22Rv1 (cell line): ENCODE measurements around the gene C3orf20.

ENCODE experiments used
- H3K27ac ChIP-seq: fragments of 450-650 bp; 2 replicates; pipeline ENCODE4 v1.5.1; 2017
- CTCF ChIP-seq: fragments of 450-650 bp; IDR thresholded peaks from 2 replicates; pipeline ENCODE4 v1.5.1; 2017; ENCODE audit warnings: mild to moderate bottlenecking
- ZFX ChIP-seq: fragments of 450-650 bp; IDR thresholded peaks from 2 replicates; pipeline ENCODE4 v1.6.1; 2017; ENCODE audit warnings: antibody characterized with exemption, borderline replicate concordance

The C3orf20 gene

DNA sequence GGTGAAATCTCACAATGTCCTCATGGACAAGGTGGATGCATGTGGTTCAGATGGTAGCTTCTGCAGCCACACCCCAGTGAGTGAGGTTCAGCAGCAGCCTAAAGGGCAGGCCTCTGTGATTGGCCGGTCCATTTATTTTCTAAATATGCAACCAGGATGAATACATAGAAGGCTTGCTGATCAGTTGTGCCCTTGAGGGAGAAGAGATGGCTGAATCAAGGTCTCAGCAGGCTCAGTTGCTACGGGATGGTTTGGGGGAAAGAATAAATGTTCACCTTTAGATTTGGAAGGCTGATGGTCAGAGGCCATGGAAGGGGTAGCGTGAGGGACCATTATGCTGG lies 90.1 kb downstream of the C3orf20 start:
- H3K27ac ChIP-seq: no peak overlapping the region
- no peak for TF ChIP-seq CTCF
- no peak for TF ChIP-seq ZFX

- no peak overlapping the region for H3K27ac ChIP-seq
- TF ChIP-seq CTCF: no peak
- TF ChIP-seq ZFX: no peak
These were observed 90.9 kb downstream of the C3orf20 start for GRCh38 chr3:14765576-14766427.

- no peak for TF ChIP-seq CTCF
- no peak for TF ChIP-seq ZFX
- no peak overlapping the region for H3K27ac ChIP-seq
These were observed 91.7 kb downstream of the C3orf20 start for GRCh38 chr3:14766428-14767244.

DNA sequence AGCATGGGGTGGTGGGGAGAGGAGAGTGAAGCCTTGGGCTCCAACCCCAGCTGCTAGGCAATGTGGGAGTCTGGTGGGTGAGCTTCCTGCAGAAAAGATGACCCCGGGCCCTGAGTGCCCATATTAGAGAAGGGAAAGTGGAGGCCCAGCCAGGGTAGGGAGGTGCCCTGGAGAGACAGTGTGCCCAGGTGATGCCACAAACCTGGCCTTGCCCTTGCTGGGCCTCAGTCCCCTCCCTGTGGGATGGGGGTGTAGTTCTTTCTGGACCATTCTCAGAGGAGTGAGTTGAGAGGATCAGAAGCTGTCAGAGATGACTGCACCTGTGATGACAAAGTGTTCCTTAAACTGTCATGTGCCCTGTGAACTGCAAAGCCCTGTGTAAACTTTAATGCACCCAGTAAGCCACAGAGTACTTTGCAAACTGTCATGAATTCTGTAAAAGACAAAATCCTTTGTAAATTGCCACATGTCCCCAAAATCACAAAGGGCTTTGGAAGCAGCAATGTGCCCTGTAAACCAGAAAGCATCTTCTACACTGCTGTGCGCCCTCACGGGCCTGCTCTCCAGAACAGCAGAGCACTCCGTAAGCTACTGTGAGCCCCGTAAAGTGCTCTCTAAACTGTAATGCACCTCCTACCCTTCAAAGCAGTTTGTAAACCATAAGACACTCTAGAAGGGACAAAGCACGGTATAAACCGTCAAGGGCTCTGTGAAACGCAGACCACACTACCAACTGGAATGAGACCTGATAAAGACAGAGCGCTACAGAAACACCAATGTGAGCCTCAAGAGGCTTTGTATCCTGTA lies 92.5 kb downstream of the C3orf20 start:
- TF ChIP-seq CTCF: no peak
- no peak for TF ChIP-seq ZFX
- no peak overlapping the region for H3K27ac ChIP-seq

DNA sequence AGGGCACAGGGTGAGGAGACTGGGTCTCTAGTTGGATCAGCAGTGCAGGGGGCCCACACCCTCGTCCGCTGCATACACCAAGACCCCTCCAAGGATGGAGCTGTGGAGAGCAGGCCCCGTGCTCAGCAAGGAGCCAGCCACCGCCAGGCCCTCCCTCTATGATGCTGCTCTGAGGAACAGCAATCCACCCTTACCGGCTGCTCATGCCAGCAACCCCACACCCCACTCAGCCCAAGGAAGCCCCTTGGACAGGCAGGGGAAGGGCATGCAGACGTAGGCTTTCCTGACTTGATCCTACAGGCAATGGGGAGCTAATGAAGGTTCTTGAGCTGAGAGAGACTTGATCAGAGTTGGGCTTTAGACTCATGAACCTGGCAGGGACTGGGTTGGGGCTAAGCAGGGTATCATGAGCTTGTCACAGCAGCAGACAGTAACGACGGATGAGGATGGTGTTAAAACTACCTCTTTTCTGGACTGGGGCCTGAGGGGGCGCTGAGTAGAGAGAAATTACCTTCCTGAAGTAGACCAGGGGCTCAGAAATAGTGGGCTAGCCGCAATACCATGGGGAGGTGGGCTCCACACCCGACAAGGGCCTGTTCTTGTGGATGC lies 93.3 kb downstream of the C3orf20 start:
- no peak overlapping the region for H3K27ac ChIP-seq
- TF ChIP-seq CTCF (no peak), ZFX (no peak)

DNA sequence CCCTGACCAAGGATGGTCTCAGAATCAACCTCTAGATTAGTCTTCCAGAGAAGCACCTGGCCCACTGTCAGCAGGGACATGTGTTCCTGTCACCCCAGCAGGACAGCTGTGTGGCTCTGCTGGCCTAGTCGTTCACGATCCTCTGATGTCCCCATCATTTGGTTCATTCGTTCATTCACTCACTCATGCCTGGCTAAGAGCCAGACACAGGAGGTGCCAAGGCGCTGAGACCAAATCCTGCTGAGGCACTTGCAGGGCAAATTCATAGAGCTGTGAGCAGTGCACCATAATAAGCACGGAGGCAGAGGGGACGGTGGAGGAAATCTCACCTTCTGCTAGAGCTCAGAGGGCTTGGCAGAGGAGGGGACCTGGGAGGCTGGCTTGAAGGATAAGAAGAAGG lies 93.9 kb downstream of the C3orf20 start:
- H3K27ac ChIP-seq: no peak overlapping the region
- TF ChIP-seq ZFX: no peak
- TF ChIP-seq CTCF: no peak
